DND-41 (cell line): Measurements from ENCODE around the gene CHN2.

Source experiments
- EZH2 ChIP-seq: IDR thresholded peaks from 3 replicates; pipeline ENCODE4 v1.6.1; 2012; ENCODE audit warnings: borderline replicate concordance, low read depth, mild to moderate bottlenecking, moderate library complexity, low read length, inconsistent platforms; ENCODE audit not compliant: severe bottlenecking
- TF ChIP-seq, protein P1 (sequence below): IDR thresholded peaks from 2 replicates; pipeline ENCODE4 v1.5.1; 2012; ENCODE audit warnings: borderline replicate concordance, low read length, moderate library complexity, mild to moderate bottlenecking; ENCODE audit not compliant: poor library complexity, severe bottlenecking; ENCODE audit errors: extremely low read depth

DNA sequence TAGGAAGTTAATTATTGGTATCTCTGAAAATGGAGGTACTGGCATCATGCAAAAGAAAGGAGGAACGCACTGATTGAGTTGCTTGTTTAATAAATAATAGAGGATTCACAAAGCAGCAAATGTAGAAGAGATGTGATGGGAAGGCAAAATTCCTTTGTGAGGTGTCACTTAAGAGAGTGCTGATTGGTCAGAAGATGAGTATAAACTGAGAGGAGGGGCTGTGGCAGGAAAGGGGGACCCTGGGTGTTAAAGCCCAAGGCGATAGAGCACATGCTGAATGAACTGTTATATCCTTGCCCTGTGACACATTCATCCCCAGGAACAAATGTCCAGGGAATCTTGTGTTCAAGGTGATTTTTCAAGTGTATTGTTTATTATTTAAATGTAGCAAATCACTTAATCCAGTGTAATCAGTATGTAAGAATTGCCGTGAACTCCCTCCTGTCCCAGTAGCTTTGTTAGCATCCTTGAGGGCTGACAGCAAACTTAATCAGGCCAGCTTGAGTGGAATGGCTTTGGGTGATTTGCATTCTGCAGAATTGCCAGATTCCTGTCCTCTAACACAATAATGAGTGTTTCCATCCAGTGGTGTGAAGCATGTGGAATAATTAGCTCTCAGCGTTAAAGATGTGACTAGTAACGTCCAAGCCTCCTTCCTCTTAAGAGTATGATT lies 111.9 kb downstream of the CHN2 start:
- TF ChIP-seq, protein P1, sequence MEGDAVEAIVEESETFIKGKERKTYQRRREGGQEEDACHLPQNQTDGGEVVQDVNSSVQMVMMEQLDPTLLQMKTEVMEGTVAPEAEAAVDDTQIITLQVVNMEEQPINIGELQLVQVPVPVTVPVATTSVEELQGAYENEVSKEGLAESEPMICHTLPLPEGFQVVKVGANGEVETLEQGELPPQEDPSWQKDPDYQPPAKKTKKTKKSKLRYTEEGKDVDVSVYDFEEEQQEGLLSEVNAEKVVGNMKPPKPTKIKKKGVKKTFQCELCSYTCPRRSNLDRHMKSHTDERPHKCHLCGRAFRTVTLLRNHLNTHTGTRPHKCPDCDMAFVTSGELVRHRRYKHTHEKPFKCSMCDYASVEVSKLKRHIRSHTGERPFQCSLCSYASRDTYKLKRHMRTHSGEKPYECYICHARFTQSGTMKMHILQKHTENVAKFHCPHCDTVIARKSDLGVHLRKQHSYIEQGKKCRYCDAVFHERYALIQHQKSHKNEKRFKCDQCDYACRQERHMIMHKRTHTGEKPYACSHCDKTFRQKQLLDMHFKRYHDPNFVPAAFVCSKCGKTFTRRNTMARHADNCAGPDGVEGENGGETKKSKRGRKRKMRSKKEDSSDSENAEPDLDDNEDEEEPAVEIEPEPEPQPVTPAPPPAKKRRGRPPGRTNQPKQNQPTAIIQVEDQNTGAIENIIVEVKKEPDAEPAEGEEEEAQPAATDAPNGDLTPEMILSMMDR, result no peak
- TF ChIP-seq EZH2, result no peak
